ENCODE measurements around the gene MOB1B. TPM values are rescaled to one million over a fixed set of nuclear protein-coding genes. Genes with fewer than 3 reads are reported as not detected.

The MOB1B gene
- total and polyA plus RNA-seq, 2 of the 13 experiments (the other 11 are each of a cell fraction or from before 2014, with no cell fraction given), result 3.9 to 4.0 TPM

DNA sequence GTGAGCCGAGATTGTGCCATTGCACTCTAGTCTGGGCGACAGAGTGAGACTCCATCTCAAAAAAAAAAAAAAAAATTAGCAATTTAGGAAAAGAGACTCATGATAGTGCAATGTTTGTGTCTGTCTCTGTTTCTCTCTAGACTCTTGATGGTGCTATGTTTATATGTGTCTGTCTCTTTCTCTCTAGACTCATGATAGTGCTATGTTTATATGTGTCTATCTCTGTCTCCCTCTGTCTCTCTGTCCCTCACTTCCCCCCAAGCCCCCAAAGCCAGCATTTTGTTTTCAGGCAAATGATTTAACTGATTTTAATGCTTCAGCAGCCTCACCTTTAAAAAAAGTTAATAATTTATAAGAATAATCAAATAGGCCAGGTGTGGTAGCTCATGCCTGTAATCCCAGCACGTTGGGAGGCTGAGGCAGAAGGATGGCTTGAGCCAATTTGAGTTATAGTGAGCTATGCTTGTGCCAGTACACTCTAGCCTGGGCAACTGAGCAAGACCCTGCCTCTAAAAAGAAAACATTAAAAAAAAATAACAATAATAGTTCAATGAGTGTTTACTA lies 6.9 kb downstream of the MOB1B start:
- ChIA-PET POLR2A (interaction anchor here (0.8 kb wide), 1 partner anchor 85 kb away, joined by 3 read pairs; the partner anchor contains the start of gene DCK), CTCF (ENCODE audit: low intra/inter-chr PET ratio, low total read pairs) (no interaction called here)
- Histone ChIP-seq H3K79me2 (ENCODE audit: insufficient read depth, low read length) (peaks cover 11% of the 10 kb centered on the region), H3K27ac (ENCODE audit: extremely low read length, insufficient read depth, low read length) (no peak overlapping the region), H3K4me2 (ENCODE audit: low read depth, low read length) (no peak overlapping the region), H3K36me3 (replicated peaks in 1 of 2; ENCODE audit: control insufficient read depth in 1 of 2, insufficient read depth in 2 of 2, low read length in 2 of 2) (peaks cover 4 to 10% of the 10 kb centered on the region in 2 experiments; a peak in 2 of 5 replicates), H3K4me3 (replicated peaks in 1 of 3; ENCODE audit: insufficient read depth in 1 of 3, low read depth in 2 of 3, low read length in 3 of 3) (no peak overlapping the region), H3K9ac (ENCODE audit: insufficient read depth, low read depth, low read length) (no peak overlapping the region), H4K20me1 (ENCODE audit: insufficient read depth, low read length) (no peaks in the 10 kb centered on the region), H3K27me3 (ENCODE audit: control insufficient read depth in 1 of 2, insufficient read depth in 2 of 2, low read length in 2 of 2) (no peaks in the 10 kb centered on the region; a peak in 1 of 5 replicates), H3K4me1 (ENCODE audit: insufficient read depth, low read length) (peaks cover 8% of the 10 kb centered on the region), H2AFZ (ENCODE audit: low read length) (no peak overlapping the region), H3K9me3 (ENCODE audit: low read length) (no peaks in the 10 kb centered on the region)
- in situ Hi-C loops (cut with HindIII; ENCODE audit: extremely low pct_ligation_motif_present, low pct_unique_long_range_greater_than_20kb) (no loop called here), intact Hi-C loops (cut with micrococcal nuclease; ENCODE audit: unreplicated experiment) (loop anchor here (10.0 kb wide), 2 partner anchors 224 to 254 kb away; partner anchors contain the start of gene UTP3)
- WGBS (ENCODE audit: low lambda C conversion rate), result 94% methylated on average over 3 of the region's 3 CpGs
- no peak for FAIRE-seq
- ATAC-seq, result no peak
- no peak for TF ChIP-seq MIER2 (CRISPR knock-in tag; IDR thresholded peaks at IDR 0.05)
- DNase-seq (ENCODE audit: low spot score), result no peak
- BruUV-seq (replicated peaks), result no TSS peak

DNA sequence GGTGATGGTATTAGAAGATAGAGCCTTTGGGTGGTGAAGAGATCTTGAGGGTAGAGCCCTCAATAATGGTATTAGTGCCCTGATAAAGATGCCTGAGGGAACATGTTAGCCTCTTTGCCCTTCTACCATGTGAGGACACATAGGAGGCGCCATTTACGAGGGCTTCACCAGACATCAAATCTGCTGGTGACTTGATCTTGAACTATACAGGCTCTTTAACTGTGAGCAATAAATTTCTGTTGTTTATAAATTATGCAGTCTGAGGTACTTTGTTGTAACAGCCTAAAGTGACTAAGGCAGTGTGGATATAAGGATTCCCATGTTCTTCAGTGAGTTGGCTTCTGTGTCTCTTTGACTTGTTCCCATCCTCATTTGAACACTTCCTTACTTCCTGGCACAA lies 11.8 kb downstream of the MOB1B start:
- Histone ChIP-seq H2AFZ (ENCODE audit: low read length) (no peak overlapping the region), H3K27ac (ENCODE audit: extremely low read length, insufficient read depth, low read length) (no peak overlapping the region), H3K36me3 (replicated peaks in 1 of 2; ENCODE audit: control insufficient read depth in 1 of 2, insufficient read depth in 2 of 2, low read length in 2 of 2) (no peaks in the 10 kb centered on the region), H3K4me3 (replicated peaks in 1 of 3; ENCODE audit: insufficient read depth in 1 of 3, low read depth in 2 of 3, low read length in 3 of 3) (no peak overlapping the region), H3K79me2 (ENCODE audit: insufficient read depth, low read length) (peaks cover 17% of the 10 kb centered on the region), H3K9me3 (ENCODE audit: low read length) (no peaks in the 10 kb centered on the region), H3K27me3 (ENCODE audit: control insufficient read depth in 1 of 2, insufficient read depth in 2 of 2, low read length in 2 of 2) (no peaks in the 10 kb centered on the region; a peak in 1 of 5 replicates), H4K20me1 (ENCODE audit: insufficient read depth, low read length) (0 out of 2 replicates have a peak, but pooled peaks cover 2% of the 10 kb centered on the region), H3K4me1 (ENCODE audit: insufficient read depth, low read length) (peaks cover 23% of the 10 kb centered on the region), H3K9ac (ENCODE audit: insufficient read depth, low read depth, low read length) (no peak overlapping the region), H3K4me2 (ENCODE audit: low read depth, low read length) (no peak overlapping the region)
- FAIRE-seq (no peak), ATAC-seq (no peak), DNase-seq (ENCODE audit: low spot score) (no peak)
- in situ Hi-C loops (cut with HindIII; ENCODE audit: extremely low pct_ligation_motif_present, low pct_unique_long_range_greater_than_20kb) (no loop called here), intact Hi-C loops (cut with micrococcal nuclease; ENCODE audit: unreplicated experiment) (no loop called here)
- ChIA-PET CTCF (ENCODE audit: low intra/inter-chr PET ratio, low total read pairs) (no interaction called here), POLR2A (no interaction called here)
- WGBS (ENCODE audit: low lambda C conversion rate), result 96% methylated on average over 2 of the region's 2 CpGs
- BruUV-seq (replicated peaks), result no TSS peak
- TF ChIP-seq ZNF766 (CRISPR knock-in tag; IDR thresholded peaks at IDR 0.05; ENCODE audit: borderline replicate concordance) (no peak), POGZ (CRISPR knock-in tag; IDR thresholded peaks at IDR 0.05) (no peak), SMAD9 (CRISPR knock-in tag; IDR thresholded peaks at IDR 0.05) (no peak), POLR2AphosphoS5 (IDR thresholded peaks at IDR 0.05; ENCODE audit: low read depth, low read length) (no peak), ZFY (CRISPR knock-in tag; IDR thresholded peaks at IDR 0.05) (no peak), ZNF205 (CRISPR knock-in tag; IDR thresholded peaks at IDR 0.05) (no peak), ZNF264 (CRISPR knock-in tag; IDR thresholded peaks at IDR 0.05) (no peak)
- TF ChIP-seq, protein P1, sequence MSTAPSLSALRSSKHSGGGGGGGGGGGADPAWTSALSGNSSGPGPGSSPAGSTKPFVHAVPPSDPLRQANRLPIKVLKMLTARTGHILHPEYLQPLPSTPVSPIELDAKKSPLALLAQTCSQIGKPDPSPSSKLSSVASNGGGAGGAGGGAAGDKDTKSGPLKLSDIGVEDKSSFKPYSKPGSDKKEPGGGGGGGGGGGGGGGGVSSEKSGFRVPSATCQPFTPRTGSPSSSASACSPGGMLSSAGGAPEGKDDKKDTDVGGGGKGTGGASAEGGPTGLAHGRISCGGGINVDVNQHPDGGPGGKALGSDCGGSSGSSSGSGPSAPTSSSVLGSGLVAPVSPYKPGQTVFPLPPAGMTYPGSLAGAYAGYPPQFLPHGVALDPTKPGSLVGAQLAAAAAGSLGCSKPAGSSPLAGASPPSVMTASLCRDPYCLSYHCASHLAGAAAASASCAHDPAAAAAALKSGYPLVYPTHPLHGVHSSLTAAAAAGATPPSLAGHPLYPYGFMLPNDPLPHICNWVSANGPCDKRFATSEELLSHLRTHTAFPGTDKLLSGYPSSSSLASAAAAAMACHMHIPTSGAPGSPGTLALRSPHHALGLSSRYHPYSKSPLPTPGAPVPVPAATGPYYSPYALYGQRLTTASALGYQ (CRISPR knock-in tag; IDR thresholded peaks at IDR 0.05), result no peak
- TF ChIP-seq, protein P2, sequence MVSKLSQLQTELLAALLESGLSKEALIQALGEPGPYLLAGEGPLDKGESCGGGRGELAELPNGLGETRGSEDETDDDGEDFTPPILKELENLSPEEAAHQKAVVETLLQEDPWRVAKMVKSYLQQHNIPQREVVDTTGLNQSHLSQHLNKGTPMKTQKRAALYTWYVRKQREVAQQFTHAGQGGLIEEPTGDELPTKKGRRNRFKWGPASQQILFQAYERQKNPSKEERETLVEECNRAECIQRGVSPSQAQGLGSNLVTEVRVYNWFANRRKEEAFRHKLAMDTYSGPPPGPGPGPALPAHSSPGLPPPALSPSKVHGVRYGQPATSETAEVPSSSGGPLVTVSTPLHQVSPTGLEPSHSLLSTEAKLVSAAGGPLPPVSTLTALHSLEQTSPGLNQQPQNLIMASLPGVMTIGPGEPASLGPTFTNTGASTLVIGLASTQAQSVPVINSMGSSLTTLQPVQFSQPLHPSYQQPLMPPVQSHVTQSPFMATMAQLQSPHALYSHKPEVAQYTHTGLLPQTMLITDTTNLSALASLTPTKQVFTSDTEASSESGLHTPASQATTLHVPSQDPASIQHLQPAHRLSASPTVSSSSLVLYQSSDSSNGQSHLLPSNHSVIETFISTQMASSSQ (IDR thresholded peaks at IDR 0.05; ENCODE audit: low read depth), result no peak
- TF ChIP-seq, protein P2 (CRISPR knock-in tag; IDR thresholded peaks at IDR 0.05; ENCODE audit: borderline replicate concordance), result no peak
- TF ChIP-seq, protein P3, sequence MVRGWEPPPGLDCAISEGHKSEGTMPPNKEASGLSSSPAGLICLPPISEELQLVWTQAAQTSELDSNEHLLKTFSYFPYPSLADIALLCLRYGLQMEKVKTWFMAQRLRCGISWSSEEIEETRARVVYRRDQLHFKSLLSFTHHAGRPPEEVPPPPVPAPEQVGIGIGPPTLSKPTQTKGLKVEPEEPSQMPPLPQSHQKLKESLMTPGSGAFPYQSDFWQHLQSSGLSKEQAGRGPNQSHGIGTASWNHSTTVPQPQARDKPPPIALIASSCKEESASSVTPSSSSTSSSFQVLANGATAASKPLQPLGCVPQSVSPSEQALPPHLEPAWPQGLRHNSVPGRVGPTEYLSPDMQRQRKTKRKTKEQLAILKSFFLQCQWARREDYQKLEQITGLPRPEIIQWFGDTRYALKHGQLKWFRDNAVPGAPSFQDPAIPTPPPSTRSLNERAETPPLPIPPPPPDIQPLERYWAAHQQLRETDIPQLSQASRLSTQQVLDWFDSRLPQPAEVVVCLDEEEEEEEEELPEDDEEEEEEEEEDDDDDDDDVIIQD (CRISPR knock-in tag; IDR thresholded peaks at IDR 0.05; ENCODE audit: low read depth), result no peak
